Heart left ventricle (tissue), 13 donors: ENCODE measurements around the gene PSMD14.

ENCODE experiments used
- POLR2A ChIP-seq, 2 donors: fragments of 450-650 bp; IDR thresholded peaks; one replicate each; pipeline ENCODE4 v1.6.1; 2017; ENCODE audit warnings: antibody characterized with exemption in 2 of 2, mild to moderate bottlenecking in 2 of 2, moderate library complexity in 2 of 2
- TF ChIP-seq, protein P1 (sequence below), 12 donors: fragments of 200-600 bp; sonication (generic) in 4 of 12; IDR thresholded peaks; one replicate each; pipeline versions ENCODE4 v1.5.0 to v1.8.0; 2018 to 2022; ENCODE audit warnings: antibody characterized with exemption in 12 of 12, mild to moderate bottlenecking in 5 of 12
- donor health status: ischemic (EF 13 %, LVEDD 7.1; RV severe dilation, severe dysfunction).
- donor health status: DM: no; HTN: yes; CAD: no.
- donor health status: DM: no; HTN: no; CAD: no.
- donor health status: ischemic (EF 25% LVEDD 6.9; RV normal size, moderate dysfunction).
- donor health status: ischemic (EF 25% LVEDD 5.7; RV mildly dilated, moderate dysfunction).
- donor health status: ischemic (EF 35%, LVEDD 5.7; RV mildly dilated, moderate dysfunction).
- donor health status: nonischemic (EF 11% LVEDD 7.7; RV severe dilation, severe dysfunction).
- donor health status: DM: yes; HTN: yes; CAD: no.
- donor health status: PGD.
- donor health status: ischemic (EF 29% LVEDD 5.4; RV normal size, mild dysfunction).
- donor health status: nonischemic (EF 23%, LVEDD 6.1; RV moderate dilation, normal function).

DNA sequence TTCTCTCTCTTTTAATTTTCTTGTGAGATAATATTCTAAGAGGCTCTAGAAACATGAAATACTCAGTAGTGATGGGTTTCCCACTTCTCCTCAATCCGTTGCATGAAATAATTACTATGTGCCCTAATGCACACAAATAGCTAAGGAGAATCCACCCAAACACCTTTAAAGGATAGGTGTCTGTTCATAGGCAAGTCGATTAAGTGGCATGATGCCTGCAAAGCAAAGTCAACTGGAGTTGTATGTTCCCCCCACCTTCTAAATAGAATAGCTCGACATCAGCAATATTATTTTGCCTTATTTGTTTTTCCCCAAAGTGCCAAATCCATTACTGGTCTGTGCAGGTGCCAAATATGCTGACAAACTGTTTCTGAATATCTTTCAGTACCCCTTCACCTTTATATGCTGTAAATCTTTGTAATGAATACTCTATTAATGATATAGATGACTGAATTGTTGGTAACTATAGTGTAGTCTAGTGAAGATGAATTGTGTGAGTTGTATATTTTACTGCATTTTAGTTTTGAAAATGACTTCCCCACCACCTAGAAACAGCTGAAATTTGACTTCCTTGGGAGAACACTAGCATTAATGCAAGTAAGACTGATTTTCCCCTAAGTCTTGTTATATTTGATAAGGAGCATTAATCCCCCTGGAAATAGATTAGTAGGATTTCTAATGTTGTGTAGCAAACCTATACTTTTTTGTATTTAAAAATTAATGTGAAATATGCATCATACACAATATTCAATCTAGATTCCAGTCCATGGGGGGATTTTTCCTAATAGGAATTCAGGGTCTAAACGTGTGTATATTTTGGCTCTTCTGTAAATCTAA lies 116.9 kb downstream of the PSMD14 start:
- TF ChIP-seq, protein P1, sequence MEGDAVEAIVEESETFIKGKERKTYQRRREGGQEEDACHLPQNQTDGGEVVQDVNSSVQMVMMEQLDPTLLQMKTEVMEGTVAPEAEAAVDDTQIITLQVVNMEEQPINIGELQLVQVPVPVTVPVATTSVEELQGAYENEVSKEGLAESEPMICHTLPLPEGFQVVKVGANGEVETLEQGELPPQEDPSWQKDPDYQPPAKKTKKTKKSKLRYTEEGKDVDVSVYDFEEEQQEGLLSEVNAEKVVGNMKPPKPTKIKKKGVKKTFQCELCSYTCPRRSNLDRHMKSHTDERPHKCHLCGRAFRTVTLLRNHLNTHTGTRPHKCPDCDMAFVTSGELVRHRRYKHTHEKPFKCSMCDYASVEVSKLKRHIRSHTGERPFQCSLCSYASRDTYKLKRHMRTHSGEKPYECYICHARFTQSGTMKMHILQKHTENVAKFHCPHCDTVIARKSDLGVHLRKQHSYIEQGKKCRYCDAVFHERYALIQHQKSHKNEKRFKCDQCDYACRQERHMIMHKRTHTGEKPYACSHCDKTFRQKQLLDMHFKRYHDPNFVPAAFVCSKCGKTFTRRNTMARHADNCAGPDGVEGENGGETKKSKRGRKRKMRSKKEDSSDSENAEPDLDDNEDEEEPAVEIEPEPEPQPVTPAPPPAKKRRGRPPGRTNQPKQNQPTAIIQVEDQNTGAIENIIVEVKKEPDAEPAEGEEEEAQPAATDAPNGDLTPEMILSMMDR (IDR thresholded peaks at IDR 0.05): no peak
- TF ChIP-seq POLR2A (IDR thresholded peaks at IDR 0.05): no peak
